BLaER1 treated with 17β-estradiol and CSF1 and Interleukin-3, amounts not matched to agents 10 nM and 100 nM (cell line): ENCODE results near the gene RBFOX1.

Experiments
- H3K27ac ChIP-seq, 11 experiments: shearing (Covaris generic); formaldehyde crosslinking; 2 replicates each; pipeline ENCODE4 v1.8.1; 2022
- H3K27me3 ChIP-seq, 11 experiments: shearing (Covaris generic); formaldehyde crosslinking; 2 replicates each; pipeline ENCODE4 v1.8.1; 2022
- H3K36me3 ChIP-seq, 11 experiments: shearing (Covaris generic); formaldehyde crosslinking; 2 replicates each; pipeline ENCODE4 v1.8.1; 2022
- H3K4me1 ChIP-seq, 10 experiments: shearing (Covaris generic); formaldehyde crosslinking; 2 replicates each; pipeline ENCODE4 v1.8.1; 2022
- H3K4me2 ChIP-seq, 11 experiments: shearing (Covaris generic); formaldehyde crosslinking; 2 replicates each; pipeline ENCODE4 v1.8.1; 2022
- H3K4me3 ChIP-seq, 10 experiments: shearing (Covaris generic); formaldehyde crosslinking; 2 replicates each; pipeline ENCODE4 v1.8.1; 2022
- H3K9ac ChIP-seq, 11 experiments: shearing (Covaris generic); formaldehyde crosslinking; 2 replicates each; pipeline ENCODE4 v1.8.1; 2022
- H3K9me3 ChIP-seq, 11 experiments: shearing (Covaris generic); formaldehyde crosslinking; replicated peaks in 1 of 11; 2 replicates each; pipeline ENCODE4 v1.8.1; 2022
- H4K20me1 ChIP-seq, 11 experiments: shearing (Covaris generic); formaldehyde crosslinking; 2 replicates each; pipeline ENCODE4 v1.8.1; 2022
- Cebpa-rat ChIP-seq, 11 experiments: shearing (Covaris generic); IDR thresholded peaks; 2 replicates each; pipeline ENCODE4 v1.8.1; 2022

Gene RBFOX1

DNA sequence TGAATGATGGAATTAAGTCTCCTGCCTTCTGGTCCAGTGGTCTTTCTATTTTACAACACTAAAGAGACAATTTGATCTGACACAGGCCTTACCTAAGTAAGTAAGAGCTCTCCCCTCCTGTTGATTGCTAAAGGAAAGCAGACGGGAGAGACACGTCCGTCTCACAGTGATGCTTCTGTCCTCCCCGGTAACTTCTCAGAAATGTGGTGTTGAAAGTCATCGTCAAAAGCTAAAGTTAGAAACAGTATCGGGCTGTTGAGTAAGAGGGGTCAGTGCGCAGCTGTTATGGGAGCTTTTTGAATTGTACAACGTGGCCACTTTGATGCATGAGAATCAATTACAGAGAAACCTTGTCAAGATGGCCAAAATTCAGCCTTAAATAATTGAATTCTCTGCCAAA lies 1.9 kb upstream of the RBFOX1 start:
- no peak overlapping the region for H3K4me2 ChIP-seq
- H3K9me3 ChIP-seq = no peaks in the 10 kb centered on the region
- no peak for TF ChIP-seq Cebpa-rat (IDR thresholded peaks at IDR 0.05)

DNA sequence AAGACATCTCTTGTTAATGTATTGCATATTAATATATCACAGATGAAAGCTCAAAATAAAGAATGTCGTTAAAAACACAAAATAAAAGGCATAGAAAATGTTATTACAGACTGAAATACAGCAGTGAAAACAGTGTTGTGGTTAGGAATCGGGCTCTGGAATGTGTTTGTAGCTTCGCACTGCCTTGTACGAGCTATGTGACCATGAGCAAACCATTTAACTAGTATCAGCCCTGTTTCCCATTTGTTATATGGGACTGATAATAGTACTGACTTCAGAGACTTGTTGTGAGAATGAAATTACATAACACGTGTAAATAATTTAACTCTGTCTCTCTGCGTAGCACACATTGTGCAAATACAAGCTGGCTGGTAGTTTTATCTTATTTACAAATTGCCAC lies 648 bp upstream of the RBFOX1 start:
- Histone ChIP-seq H3K4me1 (peaks cover 0 to 17% (median 9%) of the 10 kb centered on the region in 10 experiments; a peak in 12 of 20 replicates), H3K9ac (no peak overlapping the region), H3K4me2 (peak overlapping the region in 3 of 11 experiments; percentile 34 to 64 (median 43); a peak in 5 of 22 replicates), H3K36me3 (no peaks in the 10 kb centered on the region), H3K27ac (no peak overlapping the region), H3K27me3 (no peaks in the 10 kb centered on the region), H3K9me3 (no peaks in the 10 kb centered on the region), H4K20me1 (no peaks in the 10 kb centered on the region), H3K4me3 (no peak overlapping the region)
- no peak for TF ChIP-seq Cebpa-rat (IDR thresholded peaks at IDR 0.05)

More for the DNA sequence above, 1.9 kb upstream of the RBFOX1 start:
- Histone ChIP-seq H3K36me3 (no peaks in the 10 kb centered on the region), H3K4me1 (peaks cover 0 to 17% (median 9%) of the 10 kb centered on the region in 10 experiments; a peak in 12 of 20 replicates), H3K27me3 (no peaks in the 10 kb centered on the region), H3K4me3 (no peak overlapping the region), H4K20me1 (no peaks in the 10 kb centered on the region), H3K9ac (no peak overlapping the region), H3K27ac (no peak overlapping the region)

DNA sequence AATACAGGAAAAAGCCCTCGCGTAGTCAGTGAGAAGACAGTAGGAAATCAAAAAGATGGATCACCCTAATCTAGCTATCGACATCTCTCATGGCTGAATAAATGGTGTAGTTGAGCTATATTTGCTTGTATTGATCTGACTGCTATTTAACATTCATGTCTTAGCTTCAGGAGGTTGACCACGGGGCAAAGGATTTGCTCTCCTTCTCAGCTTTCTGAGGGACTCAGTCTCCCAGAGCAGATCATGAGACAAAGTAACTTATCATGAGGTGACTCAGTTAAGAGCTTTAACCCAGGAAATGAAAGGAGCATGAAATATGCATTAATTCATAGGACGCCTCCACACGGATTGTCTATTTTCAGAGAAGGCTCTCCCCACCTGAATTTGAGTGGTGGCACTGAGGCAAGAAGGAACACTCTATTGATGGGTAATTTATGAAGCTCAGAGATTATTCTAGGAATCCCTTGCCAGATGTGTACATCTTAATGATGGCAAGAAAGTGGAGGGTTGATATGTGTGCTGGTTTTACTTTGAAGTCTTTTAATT lies 608 bp downstream of the RBFOX1 start:
- H3K4me2 ChIP-seq = peak overlapping the region in 8 of 11 experiments; percentile 31 to 64 (median 40); a peak in 11 of 22 replicates
- H4K20me1 ChIP-seq = no peaks in the 10 kb centered on the region
- H3K4me1 ChIP-seq = peaks cover 0 to 20% (median 10%) of the 10 kb centered on the region in 10 experiments; a peak in 12 of 20 replicates
- no peak overlapping the region for H3K4me3 ChIP-seq
- no peak for TF ChIP-seq Cebpa-rat (IDR thresholded peaks at IDR 0.05)
- no peak overlapping the region for H3K27ac ChIP-seq
- H3K27me3 ChIP-seq = no peaks in the 10 kb centered on the region
- no peaks in the 10 kb centered on the region for H3K36me3 ChIP-seq
- H3K9me3 ChIP-seq = no peaks in the 10 kb centered on the region
- H3K9ac ChIP-seq = no peak overlapping the region

DNA sequence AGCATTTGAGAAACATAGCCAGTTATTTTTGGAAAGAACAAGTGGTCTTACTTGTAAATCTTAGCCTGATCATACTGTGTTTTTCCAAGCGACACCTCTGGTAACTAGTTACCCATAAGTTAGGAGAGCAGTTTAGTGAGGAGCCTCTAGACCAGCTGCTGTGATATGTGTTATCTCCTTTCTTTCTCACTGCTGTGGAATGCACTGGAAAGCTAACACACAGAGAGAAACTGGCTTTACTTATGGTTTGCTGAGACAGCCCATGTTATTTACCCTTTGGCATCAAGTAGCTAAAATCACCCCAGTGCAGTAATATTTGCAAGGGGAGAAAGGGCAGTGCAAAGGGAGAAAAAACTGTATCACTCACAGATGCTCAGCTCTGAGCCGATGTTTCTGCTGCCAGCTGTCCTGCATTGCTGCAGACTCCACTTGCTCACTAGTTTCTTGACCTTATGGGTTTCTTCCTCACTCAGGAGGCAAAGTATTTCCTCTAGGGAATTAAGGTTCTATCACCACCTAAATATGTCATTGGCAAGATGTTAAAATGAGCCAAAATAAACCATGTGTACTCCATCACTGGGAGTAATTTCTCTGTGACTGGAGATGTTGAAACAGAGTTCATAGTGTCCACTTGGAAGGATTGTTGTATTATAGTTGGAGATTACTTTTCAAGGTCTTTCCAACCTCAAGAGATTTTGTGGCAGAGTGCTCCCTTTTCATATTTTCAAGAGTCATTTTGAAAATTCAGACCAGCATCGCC lies 2.3 kb downstream of the RBFOX1 start:
- no peak overlapping the region for H3K4me3 ChIP-seq
- no peak for TF ChIP-seq Cebpa-rat (IDR thresholded peaks at IDR 0.05)
- no peak overlapping the region for H3K9ac ChIP-seq
- no peak overlapping the region for H3K27ac ChIP-seq
- H3K9me3 ChIP-seq = no peaks in the 10 kb centered on the region
- H3K27me3 ChIP-seq = no peaks in the 10 kb centered on the region
- no peaks in the 10 kb centered on the region for H3K36me3 ChIP-seq
- no peaks in the 10 kb centered on the region for H4K20me1 ChIP-seq
- peaks cover 0 to 20% (median 10%) of the 10 kb centered on the region in 10 experiments; a peak in 12 of 20 replicates for H3K4me1 ChIP-seq
- no peak overlapping the region for H3K4me2 ChIP-seq

DNA sequence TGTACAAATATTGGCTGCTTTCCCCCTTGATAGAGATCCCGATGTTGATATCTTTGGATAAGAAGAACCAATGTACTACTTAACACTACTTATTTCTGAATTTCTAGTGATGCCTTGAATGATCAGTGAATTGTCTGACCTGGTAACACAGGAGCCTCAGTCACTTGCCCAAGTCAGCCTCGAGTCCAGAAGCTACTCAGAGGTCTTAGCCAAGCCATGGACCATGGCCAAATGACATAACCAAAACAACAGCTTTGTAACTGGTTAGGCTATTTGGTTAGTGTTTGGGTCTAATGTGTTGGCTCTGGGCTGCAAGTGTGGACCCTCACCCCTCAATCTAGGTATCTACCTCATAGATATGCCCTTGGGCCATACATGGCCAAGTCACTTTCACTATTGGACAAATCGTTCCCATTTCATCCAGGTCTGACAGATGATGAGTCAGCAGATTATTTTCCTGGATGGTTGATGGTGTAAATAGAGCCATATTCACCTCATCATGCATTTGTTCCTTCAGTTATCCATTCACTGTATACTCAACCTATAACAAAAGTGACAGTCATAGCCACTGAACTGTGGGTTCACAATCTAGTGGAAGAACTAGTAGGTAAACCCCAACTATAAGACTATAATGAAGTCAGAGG lies 3.5 kb downstream of the RBFOX1 start:
- Histone ChIP-seq H3K27me3 (no peaks in the 10 kb centered on the region), H3K4me1 (peaks cover 0 to 20% (median 10%) of the 10 kb centered on the region in 10 experiments; a peak in 12 of 20 replicates), H3K4me2 (no peak overlapping the region), H3K4me3 (no peak overlapping the region), H3K27ac (no peak overlapping the region), H3K36me3 (no peaks in the 10 kb centered on the region), H3K9ac (no peak overlapping the region), H3K9me3 (no peaks in the 10 kb centered on the region), H4K20me1 (no peaks in the 10 kb centered on the region)
- no peak for TF ChIP-seq Cebpa-rat (IDR thresholded peaks at IDR 0.05)

DNA sequence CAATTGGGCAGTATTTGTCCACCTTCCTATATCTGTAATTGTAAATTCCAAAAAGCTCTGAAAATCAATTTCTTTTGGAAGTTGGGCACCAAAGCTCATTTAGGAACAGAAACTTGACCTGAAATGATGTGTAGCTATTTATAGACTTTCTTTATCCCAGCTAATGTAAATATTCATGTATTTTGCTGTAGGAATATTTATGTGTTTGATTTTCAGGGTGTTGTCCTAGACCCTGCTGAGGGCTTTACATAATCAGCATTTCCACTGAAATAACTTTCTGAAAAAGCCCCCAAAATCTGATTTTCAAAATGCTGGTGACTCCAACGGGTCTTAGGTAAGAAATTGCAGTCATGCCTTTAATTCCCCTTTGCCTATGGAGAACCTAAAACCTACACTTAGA lies 4.1 kb downstream of the RBFOX1 start:
- Histone ChIP-seq H3K4me1 (peaks cover 0 to 20% (median 10%) of the 10 kb centered on the region in 10 experiments; a peak in 12 of 20 replicates), H3K27ac (no peak overlapping the region), H4K20me1 (no peaks in the 10 kb centered on the region), H3K9me3 (no peaks in the 10 kb centered on the region), H3K4me2 (peak overlapping the region in 2 of 11 experiments; percentile 47; a peak in 4 of 22 replicates), H3K9ac (no peak overlapping the region), H3K36me3 (no peaks in the 10 kb centered on the region), H3K27me3 (no peaks in the 10 kb centered on the region), H3K4me3 (no peak overlapping the region)
- TF ChIP-seq Cebpa-rat (IDR thresholded peaks at IDR 0.05) = no peak

DNA sequence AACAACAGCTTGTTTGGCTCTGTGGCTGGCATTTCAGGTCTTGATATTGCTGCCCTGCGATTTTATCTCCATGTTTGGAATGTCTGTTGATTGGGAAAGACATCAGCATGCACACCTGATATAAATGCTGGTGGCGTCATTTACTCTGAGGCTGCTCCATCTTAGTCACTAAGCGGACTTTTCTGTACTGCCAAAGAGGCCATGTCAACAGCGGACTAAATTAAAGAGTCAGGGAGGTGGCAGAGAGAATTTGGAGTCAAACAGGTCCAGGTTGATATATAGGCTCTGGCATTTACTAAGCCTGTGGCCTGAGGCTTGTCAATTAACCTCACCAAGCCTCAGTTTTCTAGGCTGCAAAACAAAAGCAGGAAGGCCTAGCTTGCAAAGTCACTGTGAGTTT lies 6.2 kb downstream of the RBFOX1 start:
- no peaks in the 10 kb centered on the region for H4K20me1 ChIP-seq
- no peak overlapping the region for H3K27ac ChIP-seq
- H3K4me3 ChIP-seq = no peak overlapping the region
- no peaks in the 10 kb centered on the region for H3K27me3 ChIP-seq
- no peak overlapping the region for H3K9ac ChIP-seq
- H3K4me1 ChIP-seq = peaks cover 0 to 9% (median 0%) of the 10 kb centered on the region in 10 experiments; a peak in 6 of 20 replicates
- no peak overlapping the region for H3K4me2 ChIP-seq
- H3K9me3 ChIP-seq = no peaks in the 10 kb centered on the region
- TF ChIP-seq Cebpa-rat (IDR thresholded peaks at IDR 0.05) = no peak
- no peaks in the 10 kb centered on the region for H3K36me3 ChIP-seq

DNA sequence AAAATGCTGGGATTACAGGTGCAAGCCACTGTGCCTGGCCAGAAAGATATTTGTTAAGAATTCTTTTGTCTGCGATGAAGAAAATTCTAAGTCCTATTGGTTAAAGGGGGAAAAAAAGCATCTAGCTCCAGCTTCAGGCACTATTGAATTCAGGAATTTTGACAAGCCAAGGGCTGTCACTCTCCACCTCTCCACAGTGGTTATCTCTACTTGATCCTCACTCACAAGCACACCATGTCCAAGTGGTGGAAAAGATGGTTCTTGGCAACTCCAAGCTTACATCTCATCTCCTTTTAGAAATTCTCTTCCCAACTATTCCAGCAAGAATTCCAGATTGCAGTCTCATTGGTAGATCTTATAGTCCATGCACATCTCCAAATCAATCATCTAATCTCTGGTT lies 7.1 kb downstream of the RBFOX1 start:
- H3K36me3 ChIP-seq = no peaks in the 10 kb centered on the region
- H3K27ac ChIP-seq = no peak overlapping the region
- H4K20me1 ChIP-seq = no peaks in the 10 kb centered on the region
- no peak overlapping the region for H3K9ac ChIP-seq
- H3K9me3 ChIP-seq = no peaks in the 10 kb centered on the region
- no peak for TF ChIP-seq Cebpa-rat (IDR thresholded peaks at IDR 0.05)
- H3K4me1 ChIP-seq = peaks cover 0 to 9% (median 0%) of the 10 kb centered on the region in 10 experiments; a peak in 6 of 20 replicates
- H3K4me3 ChIP-seq = no peak overlapping the region
- no peaks in the 10 kb centered on the region for H3K27me3 ChIP-seq
- no peak overlapping the region for H3K4me2 ChIP-seq

DNA sequence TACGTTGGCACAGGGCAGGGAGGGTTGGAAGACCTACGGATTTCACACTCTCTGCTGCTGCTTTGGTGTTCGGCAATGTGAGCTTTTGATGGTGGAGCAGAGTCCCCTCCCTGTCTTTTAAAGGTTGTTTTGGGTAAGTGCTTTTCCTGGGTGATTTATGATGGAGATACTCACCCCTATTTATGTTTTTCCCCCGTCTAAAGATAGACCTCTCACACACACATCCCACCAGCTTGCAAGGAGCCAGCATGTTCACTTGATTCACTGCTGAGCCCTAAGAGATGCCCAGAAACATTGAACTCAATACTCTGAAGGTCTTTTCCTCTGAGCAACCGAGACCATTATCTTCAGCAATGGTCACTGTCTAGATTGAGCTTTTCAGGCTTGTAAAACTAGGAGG lies 8.3 kb downstream of the RBFOX1 start:
- Histone ChIP-seq H3K4me2 (no peak overlapping the region), H3K9ac (no peak overlapping the region), H4K20me1 (no peaks in the 10 kb centered on the region), H3K4me3 (no peak overlapping the region), H3K9me3 (no peaks in the 10 kb centered on the region), H3K27ac (no peak overlapping the region), H3K36me3 (no peaks in the 10 kb centered on the region), H3K27me3 (no peaks in the 10 kb centered on the region), H3K4me1 (peaks cover 0 to 9% (median 0%) of the 10 kb centered on the region in 10 experiments; a peak in 6 of 20 replicates)
- no peak for TF ChIP-seq Cebpa-rat (IDR thresholded peaks at IDR 0.05)
